HG02884 (cell line): ENCODE measurements around the gene PCSK6.

Experiments used
- ATAC-seq: cut with Tn5 transposase; IDR thresholded peaks from one replicate; pipeline ENCODE4 v1.9.1; 2021; ENCODE audit warnings: mild to moderate bottlenecking, moderate library complexity; ENCODE audit not compliant: unreplicated experiment

The PCSK6 gene

DNA sequence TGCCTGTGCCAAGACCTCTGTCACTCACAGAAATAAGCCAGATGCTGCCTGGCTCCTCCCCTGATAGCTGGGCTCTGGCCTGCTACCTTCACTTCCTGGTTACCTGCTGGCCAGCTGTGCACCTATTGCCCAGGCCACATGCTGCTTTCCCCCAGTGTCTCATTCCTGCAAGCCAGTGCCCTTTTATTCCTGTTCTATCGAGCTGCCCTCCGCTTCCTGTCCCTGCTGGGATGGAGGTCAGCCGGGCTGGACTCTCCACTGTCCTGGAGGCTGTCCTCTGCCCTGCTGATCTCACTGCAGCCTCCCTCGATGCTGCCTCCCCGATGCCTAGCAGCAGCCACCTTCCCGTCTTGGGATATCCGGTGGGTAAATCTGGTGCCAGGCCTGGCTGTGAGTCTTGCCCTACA lies 157.4 kb downstream of the PCSK6 start:
- ATAC-seq = no peak

DNA sequence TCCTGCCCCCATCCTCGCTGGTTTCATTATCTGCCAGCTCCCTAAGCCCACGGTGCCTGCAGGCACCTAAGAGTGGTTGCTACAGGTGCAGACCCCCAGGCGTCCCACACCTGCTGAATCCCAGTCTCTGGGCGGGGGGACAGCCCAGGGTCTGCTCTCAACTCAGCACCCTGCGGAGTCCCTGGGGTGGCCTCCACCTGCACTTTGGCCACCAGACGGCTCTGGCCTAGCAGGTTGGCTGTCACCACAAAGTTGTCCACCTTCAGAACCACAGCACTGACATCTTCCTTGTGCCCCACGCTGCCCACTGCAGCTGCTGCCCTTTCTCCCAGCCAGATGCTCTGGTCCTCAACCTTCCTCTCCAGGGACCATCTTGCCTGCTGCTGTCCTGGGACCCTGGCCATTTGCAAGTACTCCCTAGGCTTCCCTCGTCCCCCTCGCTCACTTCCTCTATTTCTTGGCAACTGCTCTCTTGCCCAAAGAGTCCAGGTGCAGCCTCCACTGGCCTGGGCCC lies 159.6 kb downstream of the PCSK6 start:
- no peak for ATAC-seq

DNA sequence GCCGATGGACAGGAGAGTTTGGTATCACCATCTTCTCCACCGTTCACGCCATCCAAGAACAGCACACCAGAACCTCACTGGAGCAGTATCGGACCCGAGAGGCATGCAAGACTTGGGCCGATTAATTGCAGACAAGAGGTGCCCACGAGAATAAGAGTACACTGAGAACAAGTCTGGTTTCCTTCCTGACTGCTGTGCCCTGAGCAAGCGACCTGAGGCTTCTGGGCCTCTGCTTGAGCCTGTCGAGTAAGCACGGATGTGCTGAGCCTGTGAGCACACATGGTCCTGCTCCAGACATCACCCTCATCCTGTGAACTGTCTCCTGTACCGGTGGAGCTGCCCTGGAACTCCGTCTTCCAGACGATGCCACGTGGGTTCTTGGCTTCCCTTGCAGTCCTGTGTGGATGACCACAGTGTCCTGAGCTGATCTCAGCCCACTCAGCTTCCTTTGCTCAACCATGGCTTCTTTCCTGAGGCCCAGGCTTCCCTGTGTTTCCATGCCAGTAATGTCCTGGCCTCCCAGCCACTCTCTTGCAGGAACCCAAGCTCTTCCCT lies 160.1 kb downstream of the PCSK6 start:
- no peak for ATAC-seq

DNA sequence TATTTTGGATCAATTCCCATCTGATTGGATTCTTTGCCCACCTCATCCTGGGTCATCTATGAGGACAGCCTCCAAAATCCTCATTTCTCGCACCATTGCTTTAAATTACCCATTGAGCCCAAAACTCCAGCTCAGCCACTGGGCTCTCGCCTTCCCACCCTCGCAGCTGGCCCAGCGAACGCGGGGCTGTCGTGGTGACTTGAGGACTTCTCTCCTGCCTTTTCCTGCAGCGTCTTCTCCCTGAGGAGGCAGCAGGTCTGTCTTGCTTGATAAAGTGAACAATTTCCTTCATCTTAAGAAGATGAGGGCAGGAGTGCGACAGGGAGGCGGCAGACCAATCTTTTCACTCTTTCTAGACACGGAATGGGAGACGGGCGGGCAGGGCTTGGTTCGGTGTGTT lies 161.5 kb downstream of the PCSK6 start:
- no peak for ATAC-seq

DNA sequence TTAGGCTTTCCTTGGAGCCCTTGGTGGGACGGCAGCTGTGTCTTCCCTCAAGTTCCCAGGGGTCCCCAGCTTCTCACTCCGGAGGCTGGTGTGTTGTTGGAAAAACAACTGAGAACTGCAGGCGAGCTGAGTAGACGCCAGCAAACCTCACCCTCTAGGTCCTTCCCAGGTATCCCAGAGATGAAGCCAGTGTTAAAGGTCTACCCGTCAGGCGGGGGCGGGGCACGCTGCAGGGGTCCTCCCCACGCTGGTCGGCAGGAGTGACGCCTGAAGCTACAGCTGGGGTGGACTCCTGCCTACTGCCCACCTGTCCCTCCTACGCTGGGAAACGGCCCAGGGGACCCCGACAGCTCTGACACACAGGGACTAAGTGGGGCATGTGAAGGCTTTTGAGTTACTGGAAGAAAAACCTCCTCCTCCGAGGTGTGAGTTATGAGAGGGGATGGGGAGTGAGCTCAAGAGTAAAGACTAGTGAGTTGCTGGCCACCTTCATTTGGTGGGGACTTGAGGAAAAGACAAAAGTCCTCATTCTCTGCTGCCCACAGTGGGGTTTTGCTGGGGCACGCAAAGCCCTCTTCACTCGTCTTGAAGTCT lies 162.3 kb downstream of the PCSK6 start:
- no peak for ATAC-seq

DNA sequence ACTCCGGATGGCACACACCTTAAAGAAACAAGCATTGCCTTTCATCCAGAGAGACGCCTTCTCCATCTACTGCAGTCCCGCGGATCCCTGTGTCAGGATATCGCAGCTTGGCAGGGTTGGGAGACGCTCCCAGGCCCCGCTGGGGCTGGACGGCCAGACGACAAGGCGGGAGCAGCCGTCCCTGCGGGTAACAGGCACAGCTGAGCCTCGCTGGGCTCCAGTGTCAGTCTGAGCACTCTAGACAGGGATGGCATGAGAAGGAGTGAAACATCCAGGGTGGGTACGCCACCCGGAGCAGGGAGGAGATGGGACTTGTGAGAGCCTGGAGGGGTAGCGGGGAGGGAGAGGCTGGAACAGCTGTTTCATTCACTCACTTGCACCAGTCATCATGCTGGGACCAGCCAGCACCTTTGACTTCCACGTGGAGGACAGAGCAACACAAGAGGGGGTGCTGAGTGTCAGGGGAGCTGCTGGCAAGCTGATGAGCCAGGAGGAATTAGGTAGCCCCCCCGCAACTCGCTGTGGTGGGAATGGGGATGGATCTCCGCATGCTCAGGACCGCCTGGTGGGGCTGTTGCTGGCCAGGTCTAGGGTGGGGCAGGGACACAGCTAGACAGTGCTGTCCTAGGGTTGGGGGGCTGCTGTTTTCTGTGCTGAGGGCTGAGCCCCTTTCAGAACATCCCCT lies 162.9 kb downstream of the PCSK6 start:
- ATAC-seq = no peak

DNA sequence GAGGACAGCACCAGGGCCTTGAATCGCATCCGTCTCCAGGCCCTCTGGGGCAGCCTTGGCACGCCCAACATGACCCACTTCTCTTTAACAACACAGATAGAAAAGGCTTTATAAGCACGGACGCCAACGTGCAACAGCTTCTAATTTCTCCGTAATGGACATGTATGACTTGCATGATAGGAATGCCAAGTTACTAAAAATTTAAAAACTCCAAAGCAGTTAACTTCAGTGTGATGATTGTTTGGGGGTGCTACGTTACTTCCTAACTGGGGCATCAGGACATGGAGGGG lies 163.5 kb downstream of the PCSK6 start:
- ATAC-seq = no peak

DNA sequence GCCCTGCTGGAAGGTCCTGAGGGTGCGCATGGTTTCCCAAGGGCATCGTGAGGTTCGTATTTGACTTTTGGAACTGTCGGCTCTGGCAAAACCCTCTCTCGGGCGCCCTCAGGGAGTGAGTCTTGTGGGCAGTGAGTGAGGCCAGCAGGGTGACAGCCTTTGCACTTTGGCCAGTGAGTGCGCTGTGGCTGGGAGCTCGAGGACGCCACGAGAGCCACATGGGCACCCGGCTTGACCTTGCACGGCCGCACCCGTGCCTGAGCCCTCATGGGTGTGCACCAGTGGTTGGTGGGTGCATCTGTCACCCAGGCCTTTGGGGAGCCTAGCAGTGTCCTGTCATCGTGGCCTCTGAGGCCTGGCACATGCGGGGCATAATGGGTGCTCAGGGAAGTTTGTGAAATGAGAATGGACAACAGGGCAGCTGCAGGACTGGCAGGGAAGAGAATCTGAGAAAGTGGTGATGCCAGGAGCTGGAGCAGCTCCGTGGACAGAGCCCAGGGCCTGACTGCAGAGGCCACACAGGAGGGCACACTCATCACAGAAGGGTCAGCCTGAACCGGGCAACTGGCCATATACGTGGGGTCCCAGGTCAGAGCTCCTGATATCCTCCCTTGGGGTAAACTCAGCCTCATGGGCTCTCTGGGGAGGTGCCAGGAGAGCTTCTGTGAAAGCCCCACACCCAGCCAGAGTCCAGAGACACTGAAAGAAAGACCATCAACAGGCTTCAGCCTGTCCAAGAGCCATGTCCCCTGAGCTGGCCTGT lies 164.1 kb downstream of the PCSK6 start:
- no peak for ATAC-seq

DNA sequence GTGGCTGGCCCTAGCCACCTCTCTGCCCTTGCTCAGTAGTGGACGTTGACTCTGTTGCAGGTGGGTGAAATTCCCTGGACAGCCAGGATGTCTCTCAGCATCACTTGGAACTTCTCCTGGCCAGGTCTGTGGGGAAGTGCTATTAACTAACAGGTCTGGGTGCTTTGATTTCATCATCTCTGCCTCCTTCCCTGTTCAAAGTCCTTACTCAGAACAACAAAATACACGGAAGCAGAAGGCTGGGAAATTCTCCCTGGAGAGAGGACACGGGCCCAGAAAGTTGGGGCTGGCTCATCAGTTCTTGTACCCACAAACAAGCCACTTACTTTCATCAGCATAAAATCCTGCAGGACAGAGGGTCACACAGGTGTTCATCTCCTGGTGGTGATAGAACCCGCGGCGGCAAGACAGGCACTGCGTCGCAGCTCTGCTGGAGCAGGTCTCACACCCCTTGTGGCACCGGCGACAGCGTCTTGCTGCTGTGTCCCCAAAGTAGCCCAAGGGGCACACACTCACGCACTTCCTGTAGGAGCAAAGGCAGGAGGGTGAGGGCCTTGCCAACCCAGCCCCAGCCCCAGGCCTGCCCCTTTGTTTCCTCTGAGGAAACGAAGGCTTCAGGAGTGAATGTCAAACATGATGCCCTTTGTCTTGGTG lies 164.9 kb downstream of the PCSK6 start:
- no peak for ATAC-seq

DNA sequence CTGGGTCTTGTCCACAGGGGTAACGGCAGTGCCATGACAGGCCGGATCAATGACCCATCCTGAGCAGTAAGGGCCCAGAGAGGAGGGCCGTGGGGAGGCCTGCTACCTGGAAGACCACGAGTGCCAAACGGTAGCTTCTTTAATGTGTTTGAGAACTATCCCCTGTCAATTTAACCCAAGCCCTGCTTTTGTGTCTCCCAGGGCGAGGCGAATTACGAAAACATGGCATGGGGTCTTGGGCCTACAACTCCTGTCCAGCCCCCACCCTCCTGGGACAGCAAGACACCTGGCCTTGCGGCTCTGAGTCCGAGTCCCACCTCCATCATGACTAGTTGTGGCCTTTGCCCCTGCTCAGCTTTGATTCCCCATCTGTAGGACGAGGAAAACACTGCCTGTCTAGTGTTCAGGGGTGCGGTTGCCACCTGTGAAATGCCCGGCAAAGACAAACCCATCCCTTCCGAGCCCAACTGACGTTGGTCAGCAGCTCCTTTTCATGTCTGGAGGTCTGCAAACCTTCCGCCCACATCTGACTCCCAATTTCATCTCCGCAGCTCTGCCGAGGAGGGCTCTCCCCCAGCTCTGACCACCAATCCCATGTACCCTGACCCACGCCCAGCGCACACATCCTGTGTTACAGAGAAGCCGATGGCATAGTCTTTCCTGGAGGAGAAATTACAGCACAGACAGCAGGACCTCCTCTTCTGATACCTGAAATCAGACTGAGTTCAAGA lies 165.5 kb downstream of the PCSK6 start:
- ATAC-seq = no peak

DNA sequence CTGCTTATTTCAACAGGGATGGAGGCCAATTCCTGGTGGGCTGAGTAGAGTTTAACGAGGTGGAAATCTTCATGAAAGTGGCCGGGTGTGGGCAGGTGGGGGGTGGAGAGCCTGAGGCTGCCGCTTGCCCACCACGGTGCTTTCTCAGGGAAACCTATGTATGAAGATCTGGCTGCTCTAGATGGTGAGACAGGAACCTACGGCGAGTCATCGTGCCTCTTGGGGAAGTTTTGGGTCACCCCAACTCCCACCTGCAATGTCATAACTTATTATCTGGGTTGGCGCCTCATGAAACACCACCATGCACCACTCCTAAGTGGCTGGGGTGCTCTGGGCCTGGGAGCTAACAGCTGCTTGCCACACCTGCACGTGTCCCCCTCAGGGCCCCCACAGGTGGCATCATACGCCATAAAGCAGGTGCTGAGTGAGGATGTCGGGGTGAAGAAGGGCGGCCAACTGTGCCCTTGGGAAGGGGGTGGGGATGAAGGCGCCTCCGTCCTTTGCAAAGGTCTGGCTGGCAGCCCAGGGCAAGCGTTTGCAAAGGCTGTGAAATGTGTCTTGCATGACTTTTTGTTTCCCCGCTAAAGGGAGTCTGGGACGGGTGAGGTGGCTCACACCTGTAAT lies 166.5 kb downstream of the PCSK6 start:
- ATAC-seq = no peak

DNA sequence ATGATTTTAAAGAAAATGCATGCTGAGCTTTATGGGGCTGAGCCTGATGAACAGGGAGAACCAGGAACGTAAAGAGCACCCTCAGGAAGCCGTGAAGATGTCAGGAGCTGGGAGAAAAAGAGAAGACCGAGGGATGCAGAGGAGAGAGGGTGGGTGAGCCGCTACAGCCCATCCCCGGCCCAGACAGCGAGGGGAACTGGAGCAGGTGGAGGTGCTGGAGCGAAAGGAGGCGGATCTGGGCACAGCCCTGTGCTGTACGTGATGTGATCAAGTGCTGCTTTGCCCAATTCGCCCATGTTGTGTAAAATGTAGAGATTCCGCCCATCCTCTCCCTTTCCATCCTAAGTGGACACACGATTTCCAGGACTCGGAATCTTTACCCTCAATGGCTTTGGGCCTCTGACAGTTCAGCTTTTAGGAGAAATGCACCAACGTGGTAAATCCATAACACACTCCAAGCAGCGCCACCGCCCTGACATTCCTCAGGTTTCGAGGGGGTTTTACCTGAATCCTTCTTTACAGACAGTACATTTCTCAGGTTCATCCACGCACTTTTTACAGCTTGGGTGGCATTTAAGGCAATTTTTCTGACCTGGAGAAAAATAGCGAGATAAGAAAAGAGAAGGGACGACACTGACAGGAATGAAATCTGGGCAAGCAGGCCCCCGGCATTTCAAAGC lies 167.4 kb downstream of the PCSK6 start:
- no peak for ATAC-seq

DNA sequence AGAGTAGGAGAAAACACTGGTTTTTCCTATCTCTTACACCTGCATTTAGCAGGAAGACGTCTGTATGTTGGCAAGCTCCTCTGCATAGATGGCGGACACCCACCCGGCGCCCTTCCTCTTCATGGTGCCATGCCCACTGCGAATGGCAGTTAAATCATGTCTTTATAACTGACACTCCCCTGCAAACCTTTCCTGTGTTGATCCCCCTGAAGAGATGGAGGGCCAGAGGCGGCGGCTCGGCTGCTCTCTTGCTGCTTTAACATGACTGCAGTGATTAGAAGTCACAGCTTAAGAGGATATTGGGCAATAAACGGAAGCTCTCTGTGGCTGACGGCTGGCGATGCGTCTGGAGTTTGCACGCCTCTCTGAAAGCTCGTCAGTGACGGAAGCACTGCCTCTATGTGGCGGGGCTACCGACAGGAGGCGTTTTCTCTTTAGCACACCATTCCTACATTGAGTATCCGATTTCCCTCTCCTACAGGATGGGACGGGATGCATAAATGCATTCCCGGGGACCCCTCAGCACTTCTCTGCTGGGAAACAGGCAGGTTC lies 168.9 kb downstream of the PCSK6 start:
- ATAC-seq = peak; percentile 60

DNA sequence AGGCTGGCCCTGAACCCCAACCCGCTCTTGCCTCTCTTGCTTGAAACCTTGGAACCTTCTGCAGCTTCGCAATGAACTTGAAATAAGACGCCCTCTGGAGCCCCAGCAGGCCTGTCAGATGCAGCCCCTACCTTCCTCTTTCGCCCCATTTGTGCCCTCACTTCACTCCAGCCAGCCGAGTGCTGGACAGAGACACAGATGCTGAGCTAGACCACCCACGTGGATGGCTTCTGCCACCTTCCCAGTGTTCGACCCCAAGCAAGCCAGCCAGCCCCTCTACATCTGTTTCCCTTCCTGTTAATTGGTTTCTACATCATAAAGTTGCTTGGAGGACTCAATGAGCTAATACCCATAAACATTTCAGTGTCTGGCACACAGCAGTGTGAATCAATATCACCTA lies 170.7 kb downstream of the PCSK6 start:
- ATAC-seq = no peak

DNA sequence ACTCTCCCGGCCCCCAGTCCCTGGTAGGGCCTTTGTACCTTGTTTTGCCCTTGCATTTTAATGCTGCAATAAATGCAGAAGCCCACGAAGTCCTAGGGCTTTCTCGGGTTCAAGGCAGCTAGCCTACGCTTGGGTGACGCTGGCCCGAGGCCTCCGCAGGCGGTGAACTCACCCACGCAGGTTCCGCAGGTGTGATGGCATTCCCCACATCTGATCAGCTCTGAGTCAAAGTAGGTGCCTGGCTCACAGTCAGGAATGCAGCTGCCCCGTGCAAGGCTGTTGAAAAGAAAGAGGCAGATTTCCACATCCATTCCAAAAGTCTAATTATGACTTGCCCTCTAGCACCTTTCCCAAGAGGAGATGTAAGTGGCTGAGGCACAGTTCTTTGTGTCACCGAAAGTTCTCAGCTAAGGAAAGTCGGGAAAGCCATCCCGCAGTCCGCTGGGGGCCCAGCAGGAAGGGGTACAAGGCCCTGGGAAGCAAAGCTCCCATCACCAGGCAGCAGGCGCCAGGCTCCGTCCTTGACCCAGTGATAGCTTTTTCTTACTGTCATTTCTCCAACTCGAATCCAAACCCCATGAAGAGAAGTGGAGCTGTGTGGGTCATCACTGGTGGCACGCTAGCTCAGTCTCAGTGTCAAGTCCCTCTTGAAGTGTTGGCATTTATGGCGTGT lies 171.2 kb downstream of the PCSK6 start:
- ATAC-seq = no peak

DNA sequence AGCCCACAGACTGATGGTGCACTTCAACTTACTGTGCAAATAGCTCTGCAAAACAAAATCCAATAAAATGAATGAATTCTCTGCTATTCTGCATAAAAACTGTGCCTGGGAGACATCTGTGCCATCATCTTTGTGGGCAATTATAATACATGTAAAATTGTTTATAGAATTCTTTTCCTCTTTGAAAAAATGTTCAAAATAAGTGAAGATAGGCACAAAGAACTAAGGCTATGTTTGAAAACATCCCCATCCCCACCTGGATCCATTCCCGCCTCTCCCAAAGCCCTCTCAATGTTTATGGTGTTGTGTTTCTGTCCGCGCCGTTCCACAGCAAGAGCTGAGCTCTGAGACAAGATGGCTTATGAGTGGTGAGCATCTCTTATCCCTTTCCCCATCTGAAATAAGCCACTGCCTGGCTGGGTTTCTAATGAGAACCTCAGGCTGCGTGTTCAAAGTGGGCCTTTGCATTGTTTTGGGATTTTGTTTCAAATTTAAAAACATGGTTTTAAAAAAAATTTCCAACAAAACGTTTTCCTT lies 172.1 kb downstream of the PCSK6 start:
- ATAC-seq = no peak

DNA sequence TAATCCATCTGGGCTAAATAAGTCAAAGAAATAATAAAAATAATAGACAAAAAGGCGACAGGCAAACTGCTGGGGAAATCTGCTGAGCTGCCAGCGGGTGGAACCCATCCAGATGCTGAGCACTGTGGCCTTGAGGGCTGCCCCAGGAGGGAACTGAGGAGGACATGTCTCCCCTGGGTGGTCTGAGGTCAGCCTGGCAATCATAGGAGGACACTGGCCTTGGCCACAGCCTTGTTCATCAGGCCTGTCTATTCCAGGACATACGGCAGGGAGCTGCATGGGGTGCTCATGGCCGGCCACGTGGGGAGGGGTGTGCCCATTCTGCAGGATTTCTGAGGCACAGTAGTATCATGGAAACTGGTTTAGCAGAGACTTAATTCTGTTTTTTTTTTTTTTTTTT lies 173.0 kb downstream of the PCSK6 start:
- ATAC-seq = no peak

DNA sequence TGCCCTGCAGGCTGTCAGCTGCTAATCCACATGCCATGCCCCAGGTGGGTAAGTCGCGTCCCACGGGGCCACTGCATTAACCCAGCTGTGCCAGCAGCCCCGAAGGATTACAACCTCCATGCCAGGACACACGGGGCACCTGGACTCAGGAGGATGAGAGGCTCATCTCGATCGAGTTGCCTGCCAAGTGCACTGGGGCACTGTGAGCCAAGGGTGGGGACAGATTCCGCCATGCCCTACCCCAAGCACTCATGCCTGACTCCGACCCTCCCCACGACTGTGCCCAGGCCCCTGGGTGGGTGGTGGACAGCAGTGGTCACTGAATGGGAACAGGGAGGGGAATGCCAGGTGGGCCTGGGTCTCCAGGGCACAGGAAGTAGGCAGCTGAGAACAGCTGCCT lies 173.8 kb downstream of the PCSK6 start:
- no peak for ATAC-seq
